ENCODE measurements around the gene FEZF2.

Gene FEZF2
- total RNA-seq = 0 reads per million in 9 experiments

GRCh38 chr3:62373215-62373614 lies at the start of gene FEZF2:
TSS of gene FEZF2 (minus strand) at chr3:62373550. CDS start at chr3:62372868, 682 bp downstream.
- ATAC-seq (replicated peaks) (no peak), DNase-seq (no peak)
- Mint-ChIP-seq H3K4me1 (ENCODE audit: low read depth in 2 of 2) (peaks cover 0 to 1% of the 10 kb centered on the region in 2 donors), H3K4me3 (no peak within 1 kb of the TSS), H3K27ac (no peak within 1 kb of the TSS), H3K9me3 (peaks cover 1 to 5% of the 10 kb centered on the region in 2 donors), H3K27me3 (peaks cover 68 to 97% of the 10 kb centered on the region in 2 donors), H3K36me3 (ENCODE audit: insufficient read depth) (no peaks in the 10 kb centered on the region)

GRCh38 chr3:62421207-62421606 lies 47.9 kb upstream of the FEZF2 start:
- Mint-ChIP-seq H3K27ac (no peak overlapping the region), H3K4me1 (ENCODE audit: low read depth in 2 of 2) (no peaks in the 10 kb centered on the region), H3K36me3 (ENCODE audit: insufficient read depth) (no peaks in the 10 kb centered on the region), H3K9me3 (peaks cover 2 to 5% of the 10 kb centered on the region in 2 donors), H3K27me3 (no peaks in the 10 kb centered on the region), H3K4me3 (no peak overlapping the region)
- ATAC-seq (replicated peaks) = no peak
- DNase-seq = no peak

GRCh38 chr3:62416144-62416543 lies 42.8 kb upstream of the FEZF2 start:
- H3K4me3 Mint-ChIP-seq = no peak overlapping the region
- no peak for DNase-seq

GRCh38 chr3:62415312-62415801 lies 42.0 kb upstream of the FEZF2 start:
- ATAC-seq (replicated peaks) = no peak
- H3K27me3 Mint-ChIP-seq = no peaks in the 10 kb centered on the region
- H3K36me3 Mint-ChIP-seq (ENCODE audit: insufficient read depth) = no peaks in the 10 kb centered on the region
- H3K4me1 Mint-ChIP-seq (ENCODE audit: low read depth in 2 of 2) = no peaks in the 10 kb centered on the region
- H3K9me3 Mint-ChIP-seq = peaks cover 0 to 5% of the 10 kb centered on the region in 2 donors
- H3K27ac Mint-ChIP-seq = no peak overlapping the region
- H3K4me3 Mint-ChIP-seq = no peak overlapping the region
- no peak for DNase-seq

More at GRCh38 chr3:62416144-62416543, 42.8 kb upstream of the FEZF2 start:
- H3K27ac Mint-ChIP-seq = no peak overlapping the region
- H3K9me3 Mint-ChIP-seq = peaks cover 2 to 5% of the 10 kb centered on the region in 2 donors
- ATAC-seq (replicated peaks) = no peak
- H3K27me3 Mint-ChIP-seq = no peaks in the 10 kb centered on the region
- no peaks in the 10 kb centered on the region for H3K4me1 Mint-ChIP-seq (ENCODE audit: low read depth in 2 of 2)
- no peaks in the 10 kb centered on the region for H3K36me3 Mint-ChIP-seq (ENCODE audit: insufficient read depth)

GRCh38 chr3:62414786-62415185 lies 41.4 kb upstream of the FEZF2 start:
- Mint-ChIP-seq H3K4me1 (ENCODE audit: low read depth in 2 of 2) (no peaks in the 10 kb centered on the region), H3K4me3 (no peak overlapping the region), H3K27me3 (no peaks in the 10 kb centered on the region), H3K9me3 (peaks cover 0 to 5% of the 10 kb centered on the region in 2 donors), H3K27ac (no peak overlapping the region), H3K36me3 (ENCODE audit: insufficient read depth) (no peaks in the 10 kb centered on the region)
- ATAC-seq (replicated peaks) (no peak), DNase-seq (no peak)

GRCh38 chr3:62413687-62414086 lies 40.3 kb upstream of the FEZF2 start:
- Mint-ChIP-seq H3K27me3 (no peaks in the 10 kb centered on the region), H3K4me1 (ENCODE audit: low read depth in 2 of 2) (no peaks in the 10 kb centered on the region), H3K27ac (no peak overlapping the region), H3K9me3 (peaks cover 0 to 2% of the 10 kb centered on the region in 2 donors), H3K4me3 (no peak overlapping the region), H3K36me3 (ENCODE audit: insufficient read depth) (no peaks in the 10 kb centered on the region)
- no peak for ATAC-seq (replicated peaks)
- no peak for DNase-seq

- Mint-ChIP-seq H3K27ac (no peak overlapping the region), H3K9me3 (peaks cover 0 to 3% of the 10 kb centered on the region in 2 donors), H3K36me3 (ENCODE audit: insufficient read depth) (peaks cover 3% of the 10 kb centered on the region), H3K4me3 (no peak overlapping the region), H3K27me3 (no peaks in the 10 kb centered on the region), H3K4me1 (ENCODE audit: low read depth in 2 of 2) (no peaks in the 10 kb centered on the region)
- DNase-seq = no peak
- no peak for ATAC-seq (replicated peaks)
These were observed 33.6 kb upstream of the FEZF2 start for GRCh38 chr3:62406945-62407344.

GRCh38 chr3:62405566-62405965 lies 32.2 kb upstream of the FEZF2 start:
- Mint-ChIP-seq H3K4me1 (ENCODE audit: low read depth in 2 of 2) (no peaks in the 10 kb centered on the region), H3K36me3 (ENCODE audit: insufficient read depth) (peaks cover 3% of the 10 kb centered on the region), H3K9me3 (peaks cover 0 to 3% of the 10 kb centered on the region in 2 donors), H3K4me3 (no peak overlapping the region), H3K27me3 (no peaks in the 10 kb centered on the region), H3K27ac (no peak overlapping the region)
- DNase-seq (no peak), ATAC-seq (replicated peaks) (no peak)

GRCh38 chr3:62405135-62405534 lies 31.8 kb upstream of the FEZF2 start:
- no peaks in the 10 kb centered on the region for H3K4me1 Mint-ChIP-seq (ENCODE audit: low read depth in 2 of 2)
- no peak overlapping the region for H3K27ac Mint-ChIP-seq
- peaks cover 3% of the 10 kb centered on the region for H3K36me3 Mint-ChIP-seq (ENCODE audit: insufficient read depth)
- no peak overlapping the region for H3K4me3 Mint-ChIP-seq
- DNase-seq = no peak
- peaks cover 0 to 3% of the 10 kb centered on the region in 2 donors for H3K9me3 Mint-ChIP-seq
- H3K27me3 Mint-ChIP-seq = no peaks in the 10 kb centered on the region
- ATAC-seq (replicated peaks) = no peak

GRCh38 chr3:62404321-62404720 lies 31.0 kb upstream of the FEZF2 start:
- H3K4me1 Mint-ChIP-seq (ENCODE audit: low read depth in 2 of 2) = no peaks in the 10 kb centered on the region
- no peak for ATAC-seq (replicated peaks)
- H3K27me3 Mint-ChIP-seq = no peaks in the 10 kb centered on the region
- H3K4me3 Mint-ChIP-seq = no peak overlapping the region
- peaks cover 3% of the 10 kb centered on the region for H3K36me3 Mint-ChIP-seq (ENCODE audit: insufficient read depth)
- H3K9me3 Mint-ChIP-seq = peaks cover 0 to 3% of the 10 kb centered on the region in 2 donors
- no peak for DNase-seq
- no peak overlapping the region for H3K27ac Mint-ChIP-seq

GRCh38 chr3:62403765-62404164 lies 30.4 kb upstream of the FEZF2 start:
- peaks cover 3% of the 10 kb centered on the region for H3K36me3 Mint-ChIP-seq (ENCODE audit: insufficient read depth)
- no peak for ATAC-seq (replicated peaks)
- no peaks in the 10 kb centered on the region for H3K4me1 Mint-ChIP-seq (ENCODE audit: low read depth in 2 of 2)
- peaks cover 0 to 3% of the 10 kb centered on the region in 2 donors for H3K9me3 Mint-ChIP-seq
- no peak overlapping the region for H3K27ac Mint-ChIP-seq
- no peaks in the 10 kb centered on the region for H3K27me3 Mint-ChIP-seq
- no peak overlapping the region for H3K4me3 Mint-ChIP-seq
- DNase-seq = no peak

- Mint-ChIP-seq H3K27me3 (no peaks in the 10 kb centered on the region), H3K36me3 (ENCODE audit: insufficient read depth) (no peaks in the 10 kb centered on the region), H3K4me1 (ENCODE audit: low read depth in 2 of 2) (no peaks in the 10 kb centered on the region), H3K9me3 (peaks cover 6% of the 10 kb centered on the region in 2 donors), H3K4me3 (no peak overlapping the region), H3K27ac (no peak overlapping the region)
- DNase-seq (no peak), ATAC-seq (replicated peaks) (no peak)
These were observed 19.4 kb upstream of the FEZF2 start for GRCh38 chr3:62392626-62393292.

- H3K4me3 Mint-ChIP-seq = no peak overlapping the region
- H3K27ac Mint-ChIP-seq = no peak overlapping the region
- no peaks in the 10 kb centered on the region for H3K4me1 Mint-ChIP-seq (ENCODE audit: low read depth in 2 of 2)
- DNase-seq = no peak
- no peaks in the 10 kb centered on the region for H3K27me3 Mint-ChIP-seq
- peaks cover 4 to 13% of the 10 kb centered on the region in 2 donors for H3K9me3 Mint-ChIP-seq
- H3K36me3 Mint-ChIP-seq (ENCODE audit: insufficient read depth) = no peaks in the 10 kb centered on the region
- no peak for ATAC-seq (replicated peaks)
These were observed 13.9 kb upstream of the FEZF2 start for GRCh38 chr3:62387251-62387650.

GRCh38 chr3:62379321-62379798 lies 6.0 kb upstream of the FEZF2 start:
- no peak overlapping the region for H3K4me3 Mint-ChIP-seq
- peaks cover 41 to 68% of the 10 kb centered on the region in 2 donors for H3K27me3 Mint-ChIP-seq
- H3K4me1 Mint-ChIP-seq (ENCODE audit: low read depth in 2 of 2) = peaks cover 0 to 1% of the 10 kb centered on the region in 2 donors
- H3K27ac Mint-ChIP-seq = no peak overlapping the region
- H3K9me3 Mint-ChIP-seq = peaks cover 0 to 5% of the 10 kb centered on the region in 2 donors
- ATAC-seq (replicated peaks) (no peak), DNase-seq (no peak)
- no peaks in the 10 kb centered on the region for H3K36me3 Mint-ChIP-seq (ENCODE audit: insufficient read depth)
